HL-60/S4 (cell line): ENCODE data around the gene LOXL1.
"Not testable (repeated sequence)": the region's sequence is repeated elsewhere in the genome, so short reads cannot be mapped to it uniquely, and the experiment has no call there.

Experiments used
- in situ Hi-C: fragments of 300-500 bp; cut with MboI; formaldehyde crosslinking; loops from 2 replicates; pipeline ENCODE4 v1.14.3; 2022; ENCODE audit warnings: low sequenced_read_pairs

The LOXL1 gene

GRCh38 chr15:73937296-73937695 lies 11.0 kb downstream of the LOXL1 start:
- in situ Hi-C loops, result no loop called here

- in situ Hi-C loops, result no loop called here
Measured at GRCh38 chr15:73937726-73938125, 11.5 kb downstream of the LOXL1 start.

- in situ Hi-C loops, result not testable (repeated sequence)
Measured at GRCh38 chr15:73938516-73938915, 12.3 kb downstream of the LOXL1 start.

- in situ Hi-C loops, result no loop called here
Measured at GRCh38 chr15:73939138-73939537, 12.9 kb downstream of the LOXL1 start.

- in situ Hi-C loops, result no loop called here
Measured at GRCh38 chr15:73940061-73940981, 14.1 kb downstream of the LOXL1 start.

GRCh38 chr15:73941044-73941443 lies 14.8 kb downstream of the LOXL1 start:
- in situ Hi-C loops, result no loop called here

GRCh38 chr15:73941449-73941848 lies 15.2 kb downstream of the LOXL1 start:
- in situ Hi-C loops, result no loop called here

GRCh38 chr15:73941871-73942635 lies 15.8 kb downstream of the LOXL1 start:
- in situ Hi-C loops, result no loop called here

- in situ Hi-C loops, result no loop called here
Measured at GRCh38 chr15:73942751-73943270, 16.5 kb downstream of the LOXL1 start.

- in situ Hi-C loops, result no loop called here
Measured at GRCh38 chr15:73944161-73945129, 18.2 kb downstream of the LOXL1 start.

- in situ Hi-C loops, result no loop called here
Measured at GRCh38 chr15:73945130-73945508, 18.9 kb downstream of the LOXL1 start.

- in situ Hi-C loops, result no loop called here
Measured at GRCh38 chr15:73946046-73946721, 19.9 kb downstream of the LOXL1 start.

GRCh38 chr15:73946795-73947370 lies 20.6 kb downstream of the LOXL1 start:
- in situ Hi-C loops, result no loop called here

- in situ Hi-C loops, result no loop called here
Measured at GRCh38 chr15:73947651-73948050, 21.4 kb downstream of the LOXL1 start.

GRCh38 chr15:73948396-73948795 lies 22.1 kb downstream of the LOXL1 start:
- in situ Hi-C loops, result no loop called here

GRCh38 chr15:73948982-73949381 lies 22.7 kb downstream of the LOXL1 start:
- in situ Hi-C loops, result no loop called here

- in situ Hi-C loops, result no loop called here
Measured at GRCh38 chr15:73949496-73949895, 23.2 kb downstream of the LOXL1 start.

GRCh38 chr15:73950479-73950830 lies 24.2 kb downstream of the LOXL1 start:
- in situ Hi-C loops, result loop anchor here (10.0 kb wide), 1 partner anchor 374 kb away; no protein-coding TSS in a partner anchor

GRCh38 chr15:73950831-73951561 lies 24.7 kb downstream of the LOXL1 start:
- in situ Hi-C loops, result loop anchor here (10.0 kb wide), 1 partner anchor 374 kb away; no protein-coding TSS in a partner anchor
